ENCODE measurements around the gene FRMD4A. TPM values are rescaled to one million over a fixed set of nuclear protein-coding genes. Genes with fewer than 3 reads are reported as not detected.
A peak's percentile ranks its signal among the peaks of the same experiment; 100 is the strongest.

Gene FRMD4A
- total and polyA plus RNA-seq, 2 of the 4 experiments (the other 2 are of a cell fraction) = 30.3 to 68.8 TPM

DNA sequence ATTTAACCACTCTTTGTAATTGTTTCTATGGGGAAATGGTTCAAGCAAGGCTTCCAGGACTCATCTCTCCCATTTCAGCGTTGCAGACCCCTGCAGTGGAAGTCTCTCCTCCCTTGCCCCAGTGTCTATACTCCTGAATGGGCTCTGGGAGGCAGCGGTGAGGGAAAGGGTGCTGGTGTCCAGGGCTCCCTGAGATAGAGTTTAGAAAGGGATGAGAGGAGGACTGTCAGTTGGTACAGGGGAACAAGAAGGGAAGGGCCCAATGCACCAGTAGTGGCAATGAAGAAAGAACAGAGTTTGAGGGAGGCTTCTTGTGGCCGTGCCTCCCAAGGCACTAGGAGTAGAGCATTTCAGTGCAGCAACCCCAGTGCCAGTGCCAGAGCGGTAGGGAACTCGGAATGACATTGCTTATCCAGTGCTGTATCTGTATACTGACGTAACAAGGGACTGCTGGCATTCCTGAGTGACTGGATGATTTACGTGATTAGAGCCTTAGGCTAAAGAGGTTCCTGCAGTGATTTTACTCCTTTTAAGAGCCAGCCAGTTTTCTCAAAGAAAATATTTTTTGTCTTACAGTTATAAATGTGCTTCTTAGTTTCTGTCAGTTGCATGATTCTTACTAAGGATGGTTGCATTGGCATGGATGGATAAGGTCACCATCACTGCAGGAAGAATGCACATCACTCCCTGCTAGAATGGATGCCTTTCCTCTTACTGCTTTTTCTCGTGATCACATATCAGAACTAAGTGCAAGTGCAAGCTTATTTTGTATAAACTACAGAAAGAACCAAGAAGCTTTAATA, 716.0 kb downstream of the FRMD4A start:
- Histone ChIP-seq H4K91ac (ENCODE audit: insufficient read depth, low read depth, low read length) (peak overlapping the region; percentile 39; the same call in 1 of the 2 replicates), H3K4ac (ENCODE audit: low read depth, low read length) (peak overlapping the region; percentile 26), H3K9me3 (ENCODE audit: control insufficient read depth, insufficient read depth, low read length) (no peaks in the 10 kb centered on the region), H4K20me1 (ENCODE audit: insufficient read depth, low read length) (no peaks in the 10 kb centered on the region), H3K56ac (ENCODE audit: extremely low read depth, insufficient read depth, low read length) (no peak overlapping the region), H2BK120ac (ENCODE audit: low read depth, low read length) (peak overlapping the region; percentile 46; the same call in 1 of the 2 replicates), H2AK9ac (replicated peaks; ENCODE audit: low read depth, low read length, poor library complexity) (peak overlapping the region; percentile 26), H3K23ac (ENCODE audit: low read depth, low read length) (no peak overlapping the region; the same call in 1 of the 2 replicates), H2BK5ac (ENCODE audit: low read depth, low read length, poor library complexity, severe bottlenecking) (peak overlapping the region; percentile 7), H3K4me2 (ENCODE audit: low read depth, low read length) (no peak overlapping the region; the same call in 1 of the 2 replicates), H3K4me3 (ENCODE audit: insufficient read depth, low read depth, low read length) (no peak overlapping the region), H2AK5ac (ENCODE audit: low read depth, low read length) (peak overlapping the region; percentile 10; the same call in 1 of the 2 replicates), H3K27me3 (ENCODE audit: control insufficient read depth, insufficient read depth, low read length) (no peaks in the 10 kb centered on the region), H2BK20ac (ENCODE audit: low read depth, low read length) (no peak overlapping the region), H2BK15ac (ENCODE audit: low read depth, low read length) (no peak overlapping the region), H3K79me1 (ENCODE audit: low read depth in 1 of 2, low read length in 2 of 2) (peaks cover 3 to 14% of the 10 kb centered on the region in 2 experiments; a peak in 2 of 4 replicates), H3K27ac (ENCODE audit: insufficient read depth, low read length) (peak overlapping the region; percentile 25; the same call in 1 of the 2 replicates), H4K8ac (ENCODE audit: low read depth in 2 of 2, low read length in 2 of 2) (peak overlapping the region in 1 of 2 experiments; percentile 48; a peak in 1 of 4 replicates), H3K36me3 (ENCODE audit: control insufficient read depth, insufficient read depth, low read length) (peaks cover 20% of the 10 kb centered on the region), H3K14ac (replicated peaks; ENCODE audit: low read depth, low read length) (0 out of 2 replicates have a peak overlapping the region, but pooled peaks have one; percentile 55), H2AFZ (replicated peaks; ENCODE audit: low read length, poor library complexity) (peak overlapping the region; percentile 70), H3K4me1 (ENCODE audit: control insufficient read depth, insufficient read depth, low read length) (peaks cover 8% of the 10 kb centered on the region; the same call in 1 of the 2 replicates), H4K5ac (ENCODE audit: low read depth, low read length) (no peak overlapping the region), H3K9me1 (ENCODE audit: insufficient read depth, low read length) (peaks cover 15% of the 10 kb centered on the region), H3K18ac (ENCODE audit: low read depth, low read length) (0 out of 2 replicates have a peak overlapping the region, but pooled peaks have one; percentile 13), H3K9ac (ENCODE audit: low read depth, low read length) (no peak overlapping the region)
- ChIA-PET CTCF (interaction anchor here (1.4 to 1.5 kb wide), 2 partner anchors 10 to 45 kb away, joined by 3 to 4 read pairs; no protein-coding TSS in a partner anchor), POLR2A (ENCODE audit: unreplicated experiment) (no interaction called here)
- TF ChIP-seq BHLHE40 (IDR thresholded peaks at IDR 0.05; ENCODE audit: low read depth, low read length) (peak; percentile 55; the same call in 1 of the 2 replicates), MXI1 (IDR thresholded peaks at IDR 0.05; ENCODE audit: borderline replicate concordance, low read depth, low read length) (no peak), MAFK (IDR thresholded peaks at IDR 0.05; ENCODE audit: low read depth, low read length) (no peak), POLR2A (IDR thresholded peaks at IDR 0.05; ENCODE audit: low read depth, low read length) (no peak), CEBPB (IDR thresholded peaks at IDR 0.05; ENCODE audit: low read depth, low read length) (0 out of 2 replicates have a peak, but pooled peaks have one; percentile 7)
- WGBS, 2 experiments (ENCODE audit: extremely low coverage in 2 of 2, insufficient read length in 1 of 2) = 44% methylated on average over 4 of the region's 8 CpGs; no CpG with 5 or more reads in 1 of the 2 experiments
- intact Hi-C loops (cut with micrococcal nuclease) = loop anchor here (10.0 kb wide), 1 partner anchor 860 kb away; no protein-coding TSS in a partner anchor
- peak; percentile 78 for DNase-seq
- dilution Hi-C loops (cut with HindIII; ENCODE audit: low sequenced_read_pairs, unreplicated experiment) = no loop called here
- BruUV-seq (replicated peaks) = no TSS peak
- in situ Hi-C loops (cut with MboI; ENCODE audit: low sequenced_read_pairs) = loop anchor here (10.0 kb wide), 1 partner anchor 160 kb away; no protein-coding TSS in a partner anchor
- peak; percentile 77 for ATAC-seq (ENCODE audit: low read depth)

All from IMR-90 (cell line).